Measurements from ENCODE around the gene PSMD4. TPM values are rescaled to one million over a fixed set of nuclear protein-coding genes. Genes with fewer than 3 reads are reported as not detected.

Gene PSMD4
- total and polyA plus RNA-seq, 2 of the 8 experiments (the other 6 are each of a cell fraction or from before 2014, with no cell fraction given): 216 to 284 TPM

GRCh38 chr1:151282883-151283725 lies 28.6 kb downstream of the PSMD4 start:
- Histone ChIP-seq H2BK12ac (ENCODE audit: low read depth, low read length) (no peak overlapping the region), H3K4me3 (ENCODE audit: extremely low read depth in 1 of 4, insufficient read depth in 2 of 4, low read depth in 3 of 4, low read length in 4 of 4) (peak overlapping the region; percentile 77 to 96 (median 86)), H4K91ac (replicated peaks; ENCODE audit: insufficient read length, low read length) (peak overlapping the region; percentile 42), H2BK20ac (ENCODE audit: low read length) (no peak overlapping the region), H2AFZ (ENCODE audit: low read length) (no peak overlapping the region), H3K27ac (ENCODE audit: low read depth, low read length) (peak overlapping the region; percentile 85), H3K56ac (replicated peaks; ENCODE audit: insufficient read length, low read depth, low read length) (peak overlapping the region; percentile 97), H2BK15ac (ENCODE audit: low read length) (no peak overlapping the region), H3K4ac (replicated peaks; ENCODE audit: insufficient read length, low read depth, low read length) (peak overlapping the region; percentile 74), H3K27me3 (replicated peaks in 1 of 4; ENCODE audit: control insufficient read depth in 3 of 4, extremely low read depth in 1 of 4, insufficient read depth in 3 of 4, low read length in 3 of 4) (no peaks in the 10 kb centered on the region), H3K23me2 (ENCODE audit: low read depth, low read length) (peaks cover 9% of the 10 kb centered on the region), H3K9me3 (ENCODE audit: insufficient read depth in 2 of 2, low read depth in 1 of 2, low read length in 1 of 2) (no peaks in the 10 kb centered on the region), H3K23ac (ENCODE audit: insufficient read length) (no peak overlapping the region), H4K5ac (ENCODE audit: insufficient read length, low read depth, low read length) (peak overlapping the region; percentile 74), H3K14ac (ENCODE audit: insufficient read length) (no peak overlapping the region), H3K18ac (ENCODE audit: extremely low read depth, low read length) (peak overlapping the region; percentile 78; the same call in 1 of the 2 replicates), H2AK5ac (ENCODE audit: low read depth, low read length) (0 out of 2 replicates have a peak overlapping the region, but pooled peaks have one; percentile 68), H3K36me3 (ENCODE audit: control insufficient read depth in 2 of 4, insufficient read depth in 4 of 4, low read length in 3 of 4) (peaks cover 20 to 30% (median 24%) of the 10 kb centered on the region in 4 experiments), H2BK5ac (ENCODE audit: low read depth, low read length) (peak overlapping the region; percentile 85), H4K8ac (ENCODE audit: extremely low read depth, insufficient read depth, low read length) (peak overlapping the region; percentile 93; the same call in 1 of the 2 replicates), H3K4me2 (ENCODE audit: insufficient read depth in 1 of 2, low read depth in 2 of 2, low read length in 2 of 2) (peak overlapping the region; percentile 88), H3K79me1 (ENCODE audit: low read depth, low read length) (peaks cover 8% of the 10 kb centered on the region; the same call in 1 of the 2 replicates), H3K79me2 (ENCODE audit: control insufficient read depth in 1 of 2, insufficient read depth in 2 of 2, low read length in 2 of 2) (peaks cover 0 to 34% of the 10 kb centered on the region in 2 experiments; a peak in 2 of 4 replicates), H2BK120ac (replicated peaks; ENCODE audit: low read depth, low read length) (no peak overlapping the region), H4K20me1 (replicated peaks in 1 of 2; ENCODE audit: control insufficient read depth in 1 of 2, insufficient read depth in 2 of 2, low read length in 2 of 2) (peaks cover 3 to 16% of the 10 kb centered on the region in 2 experiments), H3K9ac (replicated peaks in 1 of 4; ENCODE audit: extremely low read depth in 1 of 4, low read depth in 3 of 4, low read length in 3 of 4) (peak overlapping the region; percentile 79 to 87 (median 86)), H3K4me1 (replicated peaks in 1 of 4; ENCODE audit: control insufficient read depth in 3 of 4, insufficient read depth in 4 of 4, low read length in 3 of 4) (peaks cover 5 to 9% (median 7%) of the 10 kb centered on the region in 4 experiments; a peak in 5 of 7 replicates)
- TF ChIP-seq CTCF (IDR thresholded peaks at IDR 0.05; ENCODE audit: control extremely low read depth in 1 of 3, insufficient read depth in 1 of 3, low read depth in 1 of 3, low read length in 3 of 3): no peak
- TF ChIP-seq SIRT6 (IDR thresholded peaks at IDR 0.05; ENCODE audit: low read length): no peak
- TF ChIP-seq ASH2L (IDR thresholded peaks at IDR 0.05; ENCODE audit: low read length): no peak
- no peak for TF ChIP-seq RFX5 (IDR thresholded peaks at IDR 0.05; ENCODE audit: borderline replicate concordance, low read depth, low read length)
- TF ChIP-seq POLR2AphosphoS5 (IDR thresholded peaks at IDR 0.05; ENCODE audit: low read depth, low read length): 0 out of 2 replicates have a peak, but pooled peaks have one; percentile 21
- TF ChIP-seq SIN3A (conservative IDR thresholded peaks at IDR 0.05 in 1 of 2, IDR thresholded peaks at IDR 0.05 in 1 of 2; ENCODE audit: low read depth in 1 of 2, low read length in 2 of 2): peak in 1 of 2 experiments; percentile 47; a peak in 2 of 4 replicates
- DNase-seq (ENCODE audit: low read depth in 1 of 2, low spot score in 2 of 2) (peak in 1 of 2 experiments; percentile 64), FAIRE-seq (no peak)
- CTCF ChIA-PET (ENCODE audit: partially characterized antibody): interaction anchor here (0.5 to 2.1 kb wide), 8 partner anchors 9 to 210 kb away, joined by 3 to 14 read pairs (median 4); no protein-coding TSS in a partner anchor
- WGBS, 2 experiments (ENCODE audit: extremely low coverage in 1 of 2, insufficient coverage in 1 of 2, insufficient read length in 1 of 2, insufficient replicate concordance in 2 of 2, low coverage in 1 of 2, low lambda C conversion rate in 2 of 2, missing lambda C conversion rate in 1 of 2): 8% methylated on average over 26 of the region's 44 CpGs; no CpG with 5 or more reads in 1 of the 2 experiments
- POLR2A ChIA-PET (ENCODE audit: partially characterized antibody): interaction anchor here (0.6 to 11.6 kb wide), 16 partner anchors 12 to 553 kb away, joined by 3 to 213 read pairs (median 5); partner anchors contain the start of genes CGN, PI4KB, PSMB4 and RFX5

Measured in H1 (cell line).